Activated CD8-positive, alpha-beta memory T cell treated with anti-CD3 and anti-CD28 coated beads, Interleukin-2, amount 10 ng/mL, durations not matched to agents 7 days and 5 days (primary cell): ENCODE data around the gene CRK. TPM values are rescaled to one million over a fixed set of nuclear protein-coding genes. Genes with fewer than 3 reads are reported as not detected.

Experiments used
- ATAC-seq: fragments of 150-1000 bp; cut with Tn5 transposase; one replicate; pipeline ENCODE4 v1.10.0; 2021; ENCODE audit warnings: moderate library complexity
- CTCF ChIA-PET: fragments of 350-600 bp; sonication (Branson Sonifier 250); formaldehyde crosslinking; loops from one replicate; lab custom pipeline; 2021; ENCODE audit warnings: antibody characterized with exemption; lab: Charles Lee
- DNase-seq: peaks from one replicate; pipeline ENCODE4 v3.0.0-alpha.2; 2020
- H3K27ac Mint-ChIP-seq: one replicate; pipeline ENCODE4 v1.8.0; 2021; ENCODE audit warnings: mild to moderate bottlenecking, mixed read lengths
- H3K27me3 Mint-ChIP-seq: one replicate; pipeline ENCODE4 v1.8.0; 2021; ENCODE audit warnings: mixed read lengths
- H3K36me3 Mint-ChIP-seq: one replicate; pipeline ENCODE4 v1.8.0; 2021; ENCODE audit warnings: mild to moderate bottlenecking, mixed read lengths
- H3K4me1 Mint-ChIP-seq: one replicate; pipeline ENCODE4 v1.8.0; 2021; ENCODE audit warnings: mixed read lengths
- H3K4me3 Mint-ChIP-seq: one replicate; pipeline ENCODE4 v1.8.0; 2021; ENCODE audit warnings: mild to moderate bottlenecking, moderate library complexity, mixed read lengths
- H3K9me3 Mint-ChIP-seq: one replicate; pipeline ENCODE4 v1.8.0; 2022; ENCODE audit warnings: low read depth, mixed read lengths
- total RNA-seq, 2 experiments: library from RNA; stranded (reverse); gene quantifications; one replicate each; pipeline ENCODE4 v1.2.3, GENCODE V29; 2021

CRK gene
- total RNA-seq, 2 experiments from 2014 or later: 18.3 to 20.7 TPM

DNA sequence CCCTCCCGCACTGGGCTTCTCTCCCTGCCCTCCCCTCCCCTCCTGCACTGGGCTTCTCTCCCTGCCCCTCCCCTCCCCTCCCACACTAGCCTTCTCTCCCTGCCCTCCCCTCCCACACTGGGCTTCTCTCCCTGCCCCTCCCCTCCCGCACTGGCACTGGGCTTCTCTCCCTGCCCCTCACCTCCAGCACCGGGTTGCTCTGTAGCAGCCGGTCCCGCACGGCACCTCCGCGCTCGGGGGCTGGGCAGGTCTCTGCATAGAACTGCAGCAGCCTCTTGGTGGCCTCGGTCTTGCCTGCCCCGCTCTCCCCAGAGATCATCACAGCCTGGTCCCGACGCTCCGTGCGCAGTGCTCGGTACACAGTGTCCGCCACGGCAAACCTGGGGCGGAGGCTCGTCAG lies 26.6 kb upstream of the CRK start:
- Mint-ChIP-seq H3K36me3 (peaks cover 7% of the 10 kb centered on the region), H3K27me3 (no peaks in the 10 kb centered on the region)
- no peak for ATAC-seq

GRCh38 chr17:1481736-1482135 lies 25.7 kb upstream of the CRK start:
- ATAC-seq (no peak), DNase-seq (no peak)
- no peaks in the 10 kb centered on the region for H3K9me3 Mint-ChIP-seq
- H3K27ac Mint-ChIP-seq: no peak overlapping the region
- H3K4me3 Mint-ChIP-seq: no peak overlapping the region
- CTCF ChIA-PET: no interaction called here
- no peaks in the 10 kb centered on the region for H3K27me3 Mint-ChIP-seq
- H3K4me1 Mint-ChIP-seq: peaks cover 11% of the 10 kb centered on the region
- peaks cover 7% of the 10 kb centered on the region for H3K36me3 Mint-ChIP-seq

More for the DNA sequence above, 26.6 kb upstream of the CRK start:
- H3K9me3 Mint-ChIP-seq: no peaks in the 10 kb centered on the region
- peaks cover 15% of the 10 kb centered on the region for H3K4me1 Mint-ChIP-seq
- DNase-seq: no peak
- no peak overlapping the region for H3K27ac Mint-ChIP-seq
- CTCF ChIA-PET: no interaction called here
- no peak overlapping the region for H3K4me3 Mint-ChIP-seq

- H3K4me3 Mint-ChIP-seq: no peak overlapping the region
- CTCF ChIA-PET: no interaction called here
- DNase-seq (no peak), ATAC-seq (no peak)
- H3K36me3 Mint-ChIP-seq: peaks cover 7% of the 10 kb centered on the region
- no peaks in the 10 kb centered on the region for H3K27me3 Mint-ChIP-seq
- H3K4me1 Mint-ChIP-seq: peaks cover 10% of the 10 kb centered on the region
- H3K9me3 Mint-ChIP-seq: no peaks in the 10 kb centered on the region
- H3K27ac Mint-ChIP-seq: no peak overlapping the region
These were observed 24.9 kb upstream of the CRK start for GRCh38 chr17:1480747-1481465.

DNA sequence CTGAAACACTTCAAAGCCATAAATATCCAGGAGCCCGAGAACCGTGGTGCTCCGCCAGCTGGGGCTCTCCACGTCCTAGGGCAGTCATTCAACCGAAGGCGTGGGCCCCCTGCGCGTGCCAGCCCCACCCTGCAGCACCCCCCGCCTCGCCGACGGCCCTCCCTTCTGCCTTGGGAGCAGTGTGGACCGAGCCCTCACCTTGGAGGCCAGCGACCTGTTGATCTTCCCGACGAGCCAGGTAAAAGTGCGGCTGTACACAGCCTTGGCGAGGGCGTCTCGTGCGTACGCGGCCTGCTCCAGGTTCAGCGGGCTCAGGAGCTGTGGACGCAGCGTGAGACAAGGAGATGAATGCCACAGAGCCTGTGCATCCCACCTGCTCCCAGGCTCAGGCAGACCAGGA lies 22.4 kb upstream of the CRK start:
- peaks cover 6% of the 10 kb centered on the region for H3K36me3 Mint-ChIP-seq
- no peak for DNase-seq
- CTCF ChIA-PET: interaction anchor here (0.5 to 2.1 kb wide), 2 partner anchors 31 to 113 kb away, joined by 3 to 6 read pairs; no protein-coding TSS in a partner anchor
- ATAC-seq: no peak
- H3K4me3 Mint-ChIP-seq: no peak overlapping the region
- H3K4me1 Mint-ChIP-seq: peaks cover 5% of the 10 kb centered on the region
- no peak overlapping the region for H3K27ac Mint-ChIP-seq
- H3K27me3 Mint-ChIP-seq: no peaks in the 10 kb centered on the region
- H3K9me3 Mint-ChIP-seq: no peaks in the 10 kb centered on the region

DNA sequence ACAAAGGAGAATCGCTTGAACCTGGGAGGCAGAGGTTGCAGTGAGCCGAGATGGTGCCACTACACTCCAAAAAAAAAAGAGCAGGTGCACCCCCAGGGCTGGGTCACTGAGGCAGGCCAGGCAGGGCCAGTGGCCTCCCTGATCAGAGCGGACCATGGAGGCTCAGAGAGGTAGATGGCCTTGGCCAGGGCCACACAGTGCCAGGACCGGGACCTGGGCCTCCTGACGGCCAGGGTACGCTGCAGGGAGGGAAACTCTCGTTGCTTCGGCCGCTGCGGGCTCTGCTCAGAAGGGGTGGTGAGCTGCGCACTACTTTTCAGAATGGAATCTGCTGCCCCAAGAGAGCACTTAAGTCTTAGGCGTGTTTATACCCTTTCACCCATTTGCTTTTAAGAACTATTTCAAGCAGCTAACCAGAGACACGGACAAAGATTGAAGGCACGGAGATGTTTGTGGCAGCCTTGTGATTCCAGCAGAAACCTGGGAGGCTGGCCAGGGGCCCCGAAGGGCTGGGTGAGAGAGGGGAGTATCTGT lies 19.4 kb upstream of the CRK start:
- Mint-ChIP-seq H3K4me3 (no peak overlapping the region), H3K9me3 (no peaks in the 10 kb centered on the region), H3K36me3 (peaks cover 9% of the 10 kb centered on the region), H3K4me1 (peaks cover 7% of the 10 kb centered on the region), H3K27me3 (no peaks in the 10 kb centered on the region), H3K27ac (no peak overlapping the region)
- CTCF ChIA-PET: interaction anchor here (1.3 kb wide), 1 partner anchor 143 kb away, joined by 3 read pairs; no protein-coding TSS in a partner anchor
- DNase-seq (no peak), ATAC-seq (no peak)

- no peak overlapping the region for H3K27ac Mint-ChIP-seq
- ATAC-seq (no peak), DNase-seq (no peak)
- no peak overlapping the region for H3K4me3 Mint-ChIP-seq
- no peaks in the 10 kb centered on the region for H3K27me3 Mint-ChIP-seq
- H3K4me1 Mint-ChIP-seq: peaks cover 7% of the 10 kb centered on the region
- CTCF ChIA-PET: interaction anchor here (0.6 to 1.3 kb wide), 3 partner anchors 103 to 493 kb away, joined by 3 read pairs; no protein-coding TSS in a partner anchor
- H3K36me3 Mint-ChIP-seq: peaks cover 12% of the 10 kb centered on the region
- H3K9me3 Mint-ChIP-seq: no peaks in the 10 kb centered on the region
These were observed 18.6 kb upstream of the CRK start for GRCh38 chr17:1474402-1475189.

DNA sequence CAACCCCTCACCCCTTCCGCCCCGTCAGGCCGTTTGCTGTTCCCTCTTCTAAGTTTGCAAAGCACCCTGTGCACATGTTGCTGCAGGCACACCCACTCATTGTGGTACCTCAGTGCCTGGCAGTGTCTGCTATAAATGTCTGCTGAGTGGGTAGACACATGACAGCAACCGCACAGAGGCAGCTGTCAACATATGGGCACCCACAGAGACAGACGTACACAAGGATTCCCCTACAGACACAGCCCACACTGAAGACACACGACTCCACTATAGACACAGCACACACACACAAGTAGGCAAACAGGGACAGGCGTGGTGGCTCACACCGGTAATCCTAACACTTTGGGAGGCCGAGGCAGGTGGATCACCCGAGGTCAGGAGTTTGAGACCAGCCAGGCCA lies 17.8 kb upstream of the CRK start:
- ATAC-seq: no peak
- DNase-seq: no peak
- CTCF ChIA-PET: interaction anchor here (0.6 kb wide), 1 partner anchor 102 kb away, joined by 3 read pairs; no protein-coding TSS in a partner anchor

GRCh38 chr17:1473170-1473569 lies 17.1 kb upstream of the CRK start:
- DNase-seq (no peak), ATAC-seq (no peak)
- CTCF ChIA-PET: interaction anchor here (1.1 kb wide), 2 partner anchors 108 to 111 kb away, joined by 3 to 4 read pairs; no protein-coding TSS in a partner anchor
- Mint-ChIP-seq H3K9me3 (peaks cover 4% of the 10 kb centered on the region), H3K36me3 (peaks cover 22% of the 10 kb centered on the region), H3K27ac (peak overlapping the region; percentile 7), H3K4me1 (peaks cover 7% of the 10 kb centered on the region), H3K27me3 (no peaks in the 10 kb centered on the region), H3K4me3 (no peak overlapping the region)

More for the DNA sequence above, 17.8 kb upstream of the CRK start:
- Mint-ChIP-seq H3K9me3 (peaks cover 3% of the 10 kb centered on the region), H3K4me3 (no peak overlapping the region), H3K36me3 (peaks cover 19% of the 10 kb centered on the region), H3K27me3 (no peaks in the 10 kb centered on the region), H3K4me1 (peaks cover 7% of the 10 kb centered on the region), H3K27ac (no peak overlapping the region)

DNA sequence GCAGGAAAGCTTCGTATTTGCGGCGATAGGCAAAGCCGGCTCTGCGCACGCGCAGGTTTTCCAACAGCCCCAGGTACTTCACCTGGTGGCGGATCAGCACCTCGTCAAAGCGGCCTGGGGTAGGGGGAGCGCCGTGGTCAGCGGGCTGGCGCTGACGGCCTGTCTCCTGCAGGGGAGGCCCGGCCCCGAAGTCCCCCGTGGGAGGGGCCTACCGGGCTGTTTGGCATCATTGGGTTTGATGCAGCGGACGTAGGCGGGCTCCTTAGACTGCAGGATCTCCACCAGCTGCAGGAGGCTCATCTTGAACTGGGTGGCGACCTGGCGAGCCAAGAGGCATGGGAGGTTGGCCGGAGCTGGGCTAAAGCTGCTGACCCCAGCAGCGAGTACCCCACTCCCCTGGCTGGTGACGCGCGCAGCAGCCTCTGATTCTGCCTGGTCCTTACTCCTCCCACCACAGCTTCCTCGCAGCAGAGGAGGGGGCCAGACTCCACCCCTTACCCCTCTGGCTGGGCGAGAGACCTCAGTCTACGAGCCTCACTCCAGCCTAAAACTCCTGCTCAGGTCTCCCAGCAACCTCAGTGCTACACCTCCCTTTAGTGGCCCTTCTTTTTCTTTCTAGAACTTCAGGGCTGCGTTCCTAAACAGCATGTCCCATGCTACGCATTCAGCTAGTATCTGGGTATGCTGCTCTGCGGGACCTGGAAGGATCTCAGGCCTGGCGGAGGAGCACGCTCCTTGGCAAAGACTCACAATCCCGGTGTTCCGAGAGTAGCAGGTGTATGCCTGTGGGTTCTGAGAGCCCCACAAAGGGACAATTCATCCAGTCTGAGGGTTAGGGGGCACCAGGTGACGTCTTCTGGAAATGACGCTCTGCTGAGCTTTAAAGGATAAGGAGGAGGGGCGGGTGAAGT lies 16.1 kb upstream of the CRK start:
- H3K9me3 Mint-ChIP-seq: peaks cover 4% of the 10 kb centered on the region
- DNase-seq (no peak), ATAC-seq (no peak)
- CTCF ChIA-PET: interaction anchor here (1.0 to 1.1 kb wide), 3 partner anchors 28 to 110 kb away, joined by 3 to 4 read pairs (median 3); no protein-coding TSS in a partner anchor
- H3K27me3 Mint-ChIP-seq: no peaks in the 10 kb centered on the region
- no peak overlapping the region for H3K27ac Mint-ChIP-seq
- peaks cover 7% of the 10 kb centered on the region for H3K4me1 Mint-ChIP-seq
- peaks cover 26% of the 10 kb centered on the region for H3K36me3 Mint-ChIP-seq
- no peak overlapping the region for H3K4me3 Mint-ChIP-seq

DNA sequence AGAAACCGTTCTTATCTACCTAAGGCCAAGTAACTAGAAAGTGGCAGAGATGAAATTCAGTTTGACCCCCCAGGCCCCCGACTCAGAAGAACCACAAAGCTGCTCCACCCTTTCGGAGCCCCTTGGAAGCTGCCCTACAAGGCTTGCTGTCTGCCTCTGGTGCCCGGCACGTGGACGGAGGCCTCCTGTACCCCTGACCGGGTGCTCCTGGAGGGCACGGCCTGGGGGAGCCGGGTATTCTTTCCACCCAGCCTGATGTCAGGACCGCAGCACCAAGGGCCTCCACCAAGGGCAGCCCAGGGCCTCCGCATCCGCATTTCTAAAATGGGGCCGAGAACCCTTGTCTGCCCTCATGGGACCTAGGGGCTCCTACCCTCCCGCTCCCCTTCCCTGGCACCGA lies 15.5 kb upstream of the CRK start:
- H3K27ac Mint-ChIP-seq: no peak overlapping the region
- CTCF ChIA-PET: interaction anchor here (1.0 kb wide), 1 partner anchor 29 kb away, joined by 3 read pairs; no protein-coding TSS in a partner anchor
- no peak overlapping the region for H3K4me3 Mint-ChIP-seq
- H3K9me3 Mint-ChIP-seq: peaks cover 4% of the 10 kb centered on the region
- peaks cover 26% of the 10 kb centered on the region for H3K36me3 Mint-ChIP-seq
- no peak for DNase-seq
- H3K27me3 Mint-ChIP-seq: no peaks in the 10 kb centered on the region
- no peak for ATAC-seq
- H3K4me1 Mint-ChIP-seq: peaks cover 7% of the 10 kb centered on the region

DNA sequence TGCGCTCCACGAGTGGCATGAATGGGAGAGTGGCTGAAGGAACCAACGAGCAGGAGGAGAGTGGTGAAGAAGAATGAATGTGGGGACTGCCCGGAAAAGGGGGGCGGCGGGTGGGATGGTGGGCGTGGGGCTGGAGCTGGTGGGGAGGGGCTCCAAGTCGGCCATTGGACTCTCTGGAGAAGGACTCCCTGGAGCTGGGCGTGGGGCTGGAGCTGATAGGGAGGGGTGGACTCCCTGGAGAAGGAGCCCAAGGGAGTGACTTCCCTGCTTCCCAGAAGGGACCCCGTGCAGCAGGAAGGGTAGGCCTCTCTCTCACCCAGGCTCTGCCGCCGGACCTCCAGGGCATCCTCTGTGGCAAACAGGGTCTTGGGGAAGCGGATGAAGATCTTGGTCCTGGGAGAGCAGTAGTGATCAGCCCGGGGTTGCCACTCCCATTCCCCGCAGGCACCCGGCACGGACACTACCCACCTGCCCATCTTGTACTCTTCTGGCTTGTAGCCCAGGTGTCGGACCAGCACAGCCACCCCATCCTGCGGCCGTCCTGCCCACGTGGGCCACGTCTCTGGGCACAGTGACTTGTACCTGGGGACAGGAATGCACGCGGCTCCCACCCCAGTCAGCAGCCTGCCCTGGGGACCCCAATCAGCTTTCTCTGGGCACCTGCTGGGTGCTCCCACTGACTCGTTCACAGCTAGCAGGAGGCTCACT lies 14.9 kb upstream of the CRK start:
- CTCF ChIA-PET: interaction anchor here (1.0 kb wide), 1 partner anchor 30 kb away, joined by 3 read pairs; no protein-coding TSS in a partner anchor
- Mint-ChIP-seq H3K36me3 (peaks cover 26% of the 10 kb centered on the region), H3K27me3 (no peaks in the 10 kb centered on the region), H3K27ac (no peak overlapping the region), H3K9me3 (peaks cover 4% of the 10 kb centered on the region), H3K4me1 (peaks cover 7% of the 10 kb centered on the region), H3K4me3 (no peak overlapping the region)
- ATAC-seq (no peak), DNase-seq (no peak)

GRCh38 chr17:1470071-1470754 lies 14.2 kb upstream of the CRK start:
- no peak overlapping the region for H3K4me3 Mint-ChIP-seq
- DNase-seq (no peak), ATAC-seq (no peak)
- no peak overlapping the region for H3K27ac Mint-ChIP-seq
- peaks cover 4% of the 10 kb centered on the region for H3K9me3 Mint-ChIP-seq
- H3K27me3 Mint-ChIP-seq: no peaks in the 10 kb centered on the region
- H3K36me3 Mint-ChIP-seq: peaks cover 26% of the 10 kb centered on the region
- CTCF ChIA-PET: no interaction called here
- H3K4me1 Mint-ChIP-seq: peaks cover 7% of the 10 kb centered on the region
